Measurements from ENCODE around the gene THOC1.
"Not testable (repeated sequence)": the region's sequence is repeated elsewhere in the genome, so short reads cannot be mapped to it uniquely, and the experiment has no call there.

THOC1 gene

DNA sequence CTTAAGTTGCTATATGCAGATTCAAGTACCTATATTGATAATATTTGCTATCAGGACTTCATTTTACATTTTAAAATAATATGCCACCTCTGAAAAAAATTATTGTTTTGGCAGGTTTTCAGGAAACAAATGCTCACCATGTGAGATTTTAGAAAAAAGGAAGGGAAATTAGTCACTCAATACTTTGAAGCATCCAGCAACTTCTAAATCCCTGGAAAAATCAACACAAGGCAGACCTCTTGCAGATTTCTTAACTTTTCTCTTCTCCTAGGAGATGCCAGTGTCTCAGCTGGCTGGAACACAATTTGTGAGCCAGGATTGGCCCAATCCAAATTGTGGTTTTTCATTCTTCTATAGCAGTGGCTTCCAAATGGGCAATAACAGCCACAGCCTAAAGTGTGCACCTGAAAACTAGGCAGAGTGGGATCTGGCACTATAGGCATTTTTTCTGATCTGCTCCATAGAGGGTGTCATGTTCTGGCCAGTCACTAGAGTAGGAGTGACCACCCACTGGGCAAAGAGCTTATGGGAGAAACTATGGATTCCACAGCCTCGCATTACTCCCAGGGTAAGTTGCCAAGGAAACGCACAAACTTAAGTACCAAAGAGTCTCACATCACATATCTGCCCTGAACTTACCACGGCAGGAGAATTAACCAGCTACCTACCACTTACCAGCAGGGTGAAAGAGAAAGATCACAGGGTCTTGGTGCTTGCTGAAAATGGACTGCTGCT is 28.1 kb upstream of the THOC1 start:
- Histone ChIP-seq H3K27me3 (ENCODE audit: insufficient read depth, low read length) (no peaks in the 10 kb centered on the region), H3K36me3 (ENCODE audit: insufficient read depth, low read length) (no peaks in the 10 kb centered on the region), H3K4me3 (ENCODE audit: low read length) (no peak overlapping the region), H3K4me1 (ENCODE audit: insufficient read depth, low read length) (peaks cover 4% of the 10 kb centered on the region), H2AFZ (ENCODE audit: low read depth, low read length) (no peak overlapping the region), H3K9me3 (ENCODE audit: low read length) (no peaks in the 10 kb centered on the region)

DNA sequence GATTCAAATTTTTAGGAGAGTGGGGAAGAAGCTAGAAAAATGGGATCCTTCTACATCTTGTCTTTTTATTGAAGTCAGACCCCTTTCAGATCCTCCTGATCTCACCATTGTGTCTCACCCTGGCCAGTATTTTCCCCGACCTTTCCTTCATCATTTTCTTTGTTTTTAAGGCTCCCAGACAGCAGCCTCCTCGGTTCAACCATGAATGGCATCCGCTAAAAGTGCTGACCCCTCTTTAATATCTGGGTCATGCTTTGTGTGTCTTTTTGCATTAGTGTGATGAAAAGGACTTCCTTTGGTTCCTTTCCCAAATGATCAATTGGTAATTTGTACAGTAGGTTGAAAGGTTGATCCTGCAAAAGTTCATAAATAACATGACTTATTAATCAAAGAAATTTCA is 26.7 kb upstream of the THOC1 start:
- Histone ChIP-seq H3K4me3 (ENCODE audit: low read length) (no peak overlapping the region), H3K27me3 (ENCODE audit: insufficient read depth, low read length) (no peaks in the 10 kb centered on the region), H3K9me3 (ENCODE audit: low read length) (no peaks in the 10 kb centered on the region), H3K36me3 (ENCODE audit: insufficient read depth, low read length) (no peaks in the 10 kb centered on the region), H3K4me1 (ENCODE audit: insufficient read depth, low read length) (peaks cover 4% of the 10 kb centered on the region), H2AFZ (ENCODE audit: low read depth, low read length) (no peak overlapping the region)

DNA sequence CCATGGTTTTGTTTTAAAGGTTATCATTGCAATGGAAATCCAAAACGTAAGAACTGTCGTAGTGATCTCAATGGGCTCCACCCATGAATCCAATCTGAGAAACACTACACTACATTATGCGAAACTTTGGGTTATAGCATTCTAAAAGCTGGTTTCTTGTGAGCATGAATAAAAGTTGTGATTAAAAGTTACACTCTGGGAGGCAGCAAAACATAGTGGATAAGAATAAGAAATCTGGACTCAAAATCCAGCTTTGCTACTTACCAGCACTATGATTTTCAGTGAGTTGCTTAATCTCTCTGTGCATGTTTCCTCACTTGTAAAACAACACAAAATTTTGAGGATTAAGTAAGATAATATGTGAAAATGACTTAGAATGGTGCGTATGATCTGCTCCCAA is 25.7 kb upstream of the THOC1 start:
- H3K36me3 ChIP-seq (ENCODE audit: insufficient read depth, low read length) = no peaks in the 10 kb centered on the region
- H3K9me3 ChIP-seq (ENCODE audit: low read length) = no peaks in the 10 kb centered on the region
- H3K27me3 ChIP-seq (ENCODE audit: insufficient read depth, low read length) = no peaks in the 10 kb centered on the region
- no peak overlapping the region for H3K4me3 ChIP-seq (ENCODE audit: low read length)
- no peak overlapping the region for H2AFZ ChIP-seq (ENCODE audit: low read depth, low read length)
- peaks cover 4% of the 10 kb centered on the region for H3K4me1 ChIP-seq (ENCODE audit: insufficient read depth, low read length)

DNA sequence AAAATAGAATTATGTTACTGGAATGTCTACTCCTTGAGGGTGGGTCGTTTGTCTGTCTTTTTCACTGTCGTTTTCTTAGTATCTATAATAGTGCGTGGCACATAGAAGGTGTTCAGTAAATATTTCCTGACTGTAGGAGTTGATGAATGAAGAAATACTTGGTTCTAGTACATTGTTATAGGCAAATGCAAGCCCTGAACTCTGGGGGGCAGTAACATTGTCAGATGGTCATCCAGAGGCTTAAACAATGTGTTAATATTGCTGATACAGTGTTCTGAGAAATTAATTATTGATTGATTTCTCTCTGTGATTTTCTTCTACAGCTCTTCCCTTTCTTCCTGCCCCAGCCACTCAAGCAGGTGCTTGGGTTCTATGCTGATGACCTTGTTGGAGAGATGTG is 24.4 kb upstream of the THOC1 start:
- Histone ChIP-seq H3K27me3 (ENCODE audit: insufficient read depth, low read length) (no peaks in the 10 kb centered on the region), H2AFZ (ENCODE audit: low read depth, low read length) (no peak overlapping the region), H3K9me3 (ENCODE audit: low read length) (no peaks in the 10 kb centered on the region), H3K4me1 (ENCODE audit: insufficient read depth, low read length) (peaks cover 4% of the 10 kb centered on the region), H3K4me3 (ENCODE audit: low read length) (no peak overlapping the region), H3K36me3 (ENCODE audit: insufficient read depth, low read length) (no peaks in the 10 kb centered on the region)

DNA sequence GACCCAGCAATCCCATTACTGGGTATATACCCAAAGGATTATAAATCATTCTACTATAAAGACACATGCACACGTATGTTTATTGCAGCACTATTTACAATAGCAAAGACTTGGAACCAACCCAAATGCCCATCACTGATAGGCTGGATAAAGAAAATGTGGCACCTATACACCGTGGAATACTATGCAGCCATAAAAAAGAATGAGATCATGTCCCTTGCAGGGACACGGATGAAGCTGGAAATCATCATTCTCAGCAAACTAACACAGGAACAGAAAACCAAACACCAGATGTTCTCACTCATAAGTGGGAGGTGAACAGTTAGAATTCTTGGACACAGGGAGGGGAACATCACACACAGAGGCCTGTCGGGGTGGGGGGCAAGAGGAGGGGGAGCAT is 22.1 kb upstream of the THOC1 start:
- H2AFZ ChIP-seq (ENCODE audit: low read depth, low read length) = not testable (repeated sequence)

DNA sequence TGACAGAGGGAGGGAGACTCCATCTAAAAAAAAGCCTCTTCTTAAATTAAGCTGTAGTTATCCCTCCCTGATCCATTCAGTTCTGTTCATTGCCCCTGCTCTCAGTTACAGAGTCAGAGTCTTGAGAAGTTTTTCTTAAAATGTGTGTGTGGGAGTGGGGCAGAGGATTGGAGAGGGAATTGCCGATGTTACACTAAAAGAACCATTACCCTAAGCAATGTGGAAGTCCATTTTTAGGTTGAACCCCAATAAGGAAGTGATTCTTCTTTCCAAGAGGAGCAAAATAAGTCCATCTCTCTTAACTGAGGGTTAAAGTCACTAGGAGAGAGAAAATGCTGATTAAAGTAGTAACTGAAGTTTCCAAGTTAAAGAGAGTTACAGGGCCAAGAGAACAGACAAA is 21.2 kb upstream of the THOC1 start:
- Histone ChIP-seq H3K36me3 (ENCODE audit: insufficient read depth, low read length) (no peaks in the 10 kb centered on the region), H3K9me3 (ENCODE audit: low read length) (no peaks in the 10 kb centered on the region), H3K27me3 (ENCODE audit: insufficient read depth, low read length) (no peaks in the 10 kb centered on the region), H2AFZ (ENCODE audit: low read depth, low read length) (no peak overlapping the region), H3K4me1 (ENCODE audit: insufficient read depth, low read length) (no peaks in the 10 kb centered on the region), H3K4me3 (ENCODE audit: low read length) (no peak overlapping the region)

More for the DNA sequence above, 22.1 kb upstream of the THOC1 start:
- H3K36me3 ChIP-seq (ENCODE audit: insufficient read depth, low read length); H3K4me3 ChIP-seq (ENCODE audit: low read length); H3K9me3 ChIP-seq (ENCODE audit: low read length); H3K27me3 ChIP-seq (ENCODE audit: insufficient read depth, low read length); H3K4me1 ChIP-seq (ENCODE audit: insufficient read depth, low read length): not testable (repeated sequence)

DNA sequence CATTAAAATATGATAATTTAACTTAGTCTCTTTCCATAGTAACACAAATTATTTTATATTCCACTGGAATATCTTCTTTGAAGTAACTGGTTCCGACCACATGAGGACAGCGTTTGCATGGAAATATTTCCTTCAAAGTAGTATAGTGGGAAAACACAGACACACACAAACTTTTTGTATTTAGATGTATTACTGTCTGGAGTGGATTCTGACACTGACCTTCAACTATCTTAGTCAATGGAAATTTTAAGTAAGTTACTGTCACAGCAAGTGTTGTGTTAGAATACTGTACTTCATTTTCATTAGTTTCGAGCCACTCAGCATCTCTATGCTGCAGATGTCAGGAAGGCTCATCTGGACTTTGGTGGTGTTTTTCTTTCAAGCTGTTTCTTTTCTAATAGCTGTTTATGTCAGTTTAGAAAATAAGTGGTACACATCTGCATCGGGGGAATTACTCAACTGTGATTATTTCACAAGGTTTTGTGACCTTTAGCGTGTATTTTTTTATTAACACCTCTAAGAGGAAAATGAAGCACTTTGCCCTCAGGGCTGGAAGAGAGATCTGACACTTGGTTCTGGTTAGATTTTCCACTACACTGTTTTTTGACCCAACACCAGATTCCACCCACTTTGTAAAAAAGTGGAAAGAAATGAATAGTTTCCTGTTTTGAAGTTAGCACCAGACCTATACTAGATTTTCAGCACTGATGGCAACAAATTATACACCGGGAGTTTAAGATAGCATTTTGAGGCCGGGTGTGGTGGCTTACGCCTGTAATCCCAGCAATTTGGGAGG is 18.9 kb upstream of the THOC1 start:
- no peaks in the 10 kb centered on the region for H3K9me3 ChIP-seq (ENCODE audit: low read length)
- H3K36me3 ChIP-seq (ENCODE audit: insufficient read depth, low read length) = no peaks in the 10 kb centered on the region
- H3K4me3 ChIP-seq (ENCODE audit: low read length) = no peak overlapping the region
- no peaks in the 10 kb centered on the region for H3K27me3 ChIP-seq (ENCODE audit: insufficient read depth, low read length)
- H3K4me1 ChIP-seq (ENCODE audit: insufficient read depth, low read length) = no peaks in the 10 kb centered on the region
- no peak overlapping the region for H2AFZ ChIP-seq (ENCODE audit: low read depth, low read length)

DNA sequence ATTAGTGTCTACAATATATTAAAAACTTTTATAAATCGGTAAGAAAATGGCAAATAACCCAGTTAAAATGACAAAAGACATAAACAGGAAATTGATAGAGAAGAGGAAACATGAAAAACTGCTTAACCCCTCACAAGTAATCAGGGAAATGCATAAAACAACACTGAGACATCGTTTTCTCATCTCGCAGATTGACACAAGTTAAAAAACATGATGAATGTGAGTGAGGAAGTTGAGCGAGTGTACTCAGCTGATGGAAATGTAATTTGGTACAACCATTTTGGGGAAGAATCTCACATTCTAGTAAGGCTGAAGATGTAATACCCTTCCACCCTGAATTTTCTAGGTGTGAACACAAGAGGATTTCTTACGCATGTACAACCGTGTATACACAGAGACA is 18.0 kb upstream of the THOC1 start:
- no peaks in the 10 kb centered on the region for H3K27me3 ChIP-seq (ENCODE audit: insufficient read depth, low read length)
- no peaks in the 10 kb centered on the region for H3K4me1 ChIP-seq (ENCODE audit: insufficient read depth, low read length)
- H3K36me3 ChIP-seq (ENCODE audit: insufficient read depth, low read length) = no peaks in the 10 kb centered on the region
- H3K4me3 ChIP-seq (ENCODE audit: low read length) = no peak overlapping the region
- no peak overlapping the region for H2AFZ ChIP-seq (ENCODE audit: low read depth, low read length)
- no peaks in the 10 kb centered on the region for H3K9me3 ChIP-seq (ENCODE audit: low read length)

DNA sequence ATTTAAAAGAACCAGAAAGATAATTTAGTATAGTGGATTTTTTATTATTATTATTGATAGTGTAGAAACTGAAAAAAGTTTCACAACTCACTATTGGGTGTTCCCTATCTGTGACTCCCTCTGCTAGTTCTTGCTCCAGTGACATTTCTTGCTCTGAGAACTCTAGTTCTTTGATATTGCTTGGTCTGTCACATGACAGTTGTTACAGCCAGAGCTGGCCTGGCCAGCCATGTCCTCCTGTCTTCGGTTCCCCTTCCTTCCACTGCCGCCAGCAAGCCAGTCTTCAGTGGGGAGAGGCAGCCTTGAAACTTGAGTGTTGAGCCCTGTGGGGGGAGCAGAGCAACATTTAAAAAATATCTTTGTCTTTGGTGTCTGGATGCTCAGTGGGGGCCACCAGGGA is 7.6 kb upstream of the THOC1 start:
- no peak overlapping the region for H2AFZ ChIP-seq (ENCODE audit: low read depth, low read length)
- H3K4me3 ChIP-seq (ENCODE audit: low read length) = no peak overlapping the region
- H3K9me3 ChIP-seq (ENCODE audit: low read length) = no peaks in the 10 kb centered on the region
- no peaks in the 10 kb centered on the region for H3K36me3 ChIP-seq (ENCODE audit: insufficient read depth, low read length)
- no peaks in the 10 kb centered on the region for H3K4me1 ChIP-seq (ENCODE audit: insufficient read depth, low read length)
- H3K27me3 ChIP-seq (ENCODE audit: insufficient read depth, low read length) = no peaks in the 10 kb centered on the region

DNA sequence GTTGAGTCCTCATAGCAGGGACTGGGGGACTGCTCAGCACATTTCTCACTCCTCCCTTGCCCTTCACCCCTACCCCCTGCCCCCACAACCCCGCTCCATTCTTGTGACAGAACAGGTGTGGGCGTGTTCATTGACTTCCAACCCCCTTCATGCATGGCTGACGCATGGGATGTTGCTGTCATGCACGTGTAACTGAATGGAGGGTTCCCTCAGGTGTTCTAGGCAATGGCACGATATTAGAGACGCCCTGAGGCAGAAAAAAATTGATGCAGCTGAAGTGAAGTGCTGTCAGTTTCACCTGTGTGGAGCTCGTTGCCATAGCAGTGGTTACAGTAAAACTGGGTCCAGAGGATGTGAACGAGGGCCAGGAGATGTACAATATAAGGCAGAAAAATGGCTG is 6.5 kb upstream of the THOC1 start:
- peaks cover 5% of the 10 kb centered on the region for H3K4me1 ChIP-seq (ENCODE audit: insufficient read depth, low read length)
- no peaks in the 10 kb centered on the region for H3K27me3 ChIP-seq (ENCODE audit: insufficient read depth, low read length)
- H3K4me3 ChIP-seq (ENCODE audit: low read length) = no peak overlapping the region
- H3K9me3 ChIP-seq (ENCODE audit: low read length) = no peaks in the 10 kb centered on the region
- H2AFZ ChIP-seq (ENCODE audit: low read depth, low read length) = no peak overlapping the region
- no peaks in the 10 kb centered on the region for H3K36me3 ChIP-seq (ENCODE audit: insufficient read depth, low read length)

DNA sequence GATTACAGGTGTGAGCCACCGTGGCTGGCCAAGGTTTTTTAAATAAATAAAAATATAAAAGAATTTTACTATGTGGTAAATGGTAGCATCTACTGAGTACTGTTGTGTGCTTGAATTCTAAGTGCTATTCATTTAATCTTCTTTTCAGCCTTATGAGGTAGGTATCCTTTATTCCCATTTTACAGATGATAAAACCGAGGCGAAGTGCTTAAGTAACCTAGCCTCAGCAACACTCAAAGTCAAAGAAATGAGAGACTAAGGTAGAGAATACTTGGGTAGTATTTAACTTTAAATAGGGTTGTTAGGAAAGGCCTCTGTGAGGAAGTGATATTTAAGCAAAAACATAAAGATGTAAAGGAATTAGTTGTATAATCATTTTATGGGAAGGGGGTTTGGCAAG is 5.7 kb upstream of the THOC1 start:
- no peaks in the 10 kb centered on the region for H3K36me3 ChIP-seq (ENCODE audit: insufficient read depth, low read length)
- no peaks in the 10 kb centered on the region for H3K27me3 ChIP-seq (ENCODE audit: insufficient read depth, low read length)
- H3K9me3 ChIP-seq (ENCODE audit: low read length) = no peaks in the 10 kb centered on the region
- H2AFZ ChIP-seq (ENCODE audit: low read depth, low read length) = no peak overlapping the region
- no peak overlapping the region for H3K4me3 ChIP-seq (ENCODE audit: low read length)
- H3K4me1 ChIP-seq (ENCODE audit: insufficient read depth, low read length) = peaks cover 10% of the 10 kb centered on the region

DNA sequence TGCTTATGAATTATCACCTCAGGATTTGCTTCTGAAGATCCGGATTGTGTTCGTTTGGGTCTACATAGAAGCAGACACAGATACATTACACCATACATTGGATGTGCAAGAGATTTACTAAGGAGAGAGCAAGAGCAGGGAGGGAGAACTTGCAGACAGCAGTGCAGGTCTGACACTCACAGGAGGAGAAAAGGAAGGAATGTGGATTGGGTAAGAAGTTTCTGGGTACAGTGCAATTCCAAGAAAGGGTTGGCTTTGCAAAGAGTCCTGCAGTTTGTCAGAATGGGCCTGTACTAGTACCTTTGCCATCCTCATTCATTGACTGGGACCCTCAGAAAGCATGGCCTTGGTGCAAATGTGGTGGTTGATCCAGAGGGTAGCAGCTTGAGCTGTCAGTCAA is 4.8 kb upstream of the THOC1 start:
- Histone ChIP-seq H3K36me3 (ENCODE audit: insufficient read depth, low read length) (no peaks in the 10 kb centered on the region), H3K9me3 (ENCODE audit: low read length) (no peaks in the 10 kb centered on the region), H2AFZ (ENCODE audit: low read depth, low read length) (no peak overlapping the region), H3K4me1 (ENCODE audit: insufficient read depth, low read length) (peaks cover 10% of the 10 kb centered on the region), H3K27me3 (ENCODE audit: insufficient read depth, low read length) (no peaks in the 10 kb centered on the region), H3K4me3 (ENCODE audit: low read length) (no peak overlapping the region)

DNA sequence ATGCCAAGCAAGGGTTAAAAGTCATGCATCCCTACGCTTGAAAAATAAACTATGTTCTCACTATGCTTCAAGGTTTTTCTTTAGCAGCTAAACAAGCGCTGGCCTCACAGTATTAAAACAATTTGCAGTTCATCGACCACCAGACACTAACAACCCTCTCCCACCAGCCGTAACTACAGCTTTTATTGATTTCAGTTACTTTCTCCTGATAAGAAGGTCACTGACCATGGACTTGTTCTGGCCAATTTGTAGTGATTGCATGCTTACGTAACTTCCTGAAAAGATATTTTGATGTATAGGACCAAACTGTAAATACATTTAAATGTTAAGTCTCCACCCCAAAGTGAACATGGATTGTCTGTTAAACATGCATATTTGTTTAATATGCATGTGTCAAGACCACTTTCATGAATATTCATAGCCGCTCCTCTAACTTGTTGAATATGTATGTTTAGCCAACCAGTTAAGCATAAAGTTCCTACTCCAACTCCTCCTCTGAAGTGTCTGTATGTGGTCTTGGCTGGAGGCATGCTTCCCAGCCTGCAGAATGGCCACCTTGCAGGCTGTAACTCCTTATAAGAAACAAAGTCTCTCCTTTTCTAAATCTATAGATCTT is 1.7 kb upstream of the THOC1 start:
- no peaks in the 10 kb centered on the region for H3K27me3 ChIP-seq (ENCODE audit: insufficient read depth, low read length)
- H3K4me3 ChIP-seq (ENCODE audit: low read length) = no peak overlapping the region
- H3K9me3 ChIP-seq (ENCODE audit: low read length) = no peaks in the 10 kb centered on the region
- no peak overlapping the region for H2AFZ ChIP-seq (ENCODE audit: low read depth, low read length)
- peaks cover 12% of the 10 kb centered on the region for H3K36me3 ChIP-seq (ENCODE audit: insufficient read depth, low read length)
- peaks cover 14% of the 10 kb centered on the region for H3K4me1 ChIP-seq (ENCODE audit: insufficient read depth, low read length)

Measured in neuron (in vitro differentiated cells).